Stimulated activated CD4-positive, alpha-beta T cell treated with anti-CD3 and anti-CD28 coated beads, Interleukin-1b, Interleukin-23, amount 100 ng/mL, for 24 hours (primary cell): ENCODE data around the gene CNN3.

Experiments
- DNase-seq, 4 experiments: peaks; one replicate each; pipeline ENCODE4 v3.0.0-alpha.2; 2020; ENCODE audit warnings: low read depth in 4 of 4, low spot score in 1 of 4

CNN3 gene

GRCh38 chr1:94922761-94923331 is 4.1 kb downstream of the CNN3 start:
- no peak for DNase-seq

GRCh38 chr1:94921977-94922376 is 4.9 kb downstream of the CNN3 start:
- DNase-seq: no peak

GRCh38 chr1:94920061-94920460 is 6.8 kb downstream of the CNN3 start:
- no peak for DNase-seq

GRCh38 chr1:94919241-94920030 is 7.5 kb downstream of the CNN3 start:
- DNase-seq: no peak

GRCh38 chr1:94917251-94917650 is 9.7 kb downstream of the CNN3 start:
- no peak for DNase-seq

- no peak for DNase-seq
These were observed 14.4 kb downstream of the CNN3 start for GRCh38 chr1:94912263-94913184.

GRCh38 chr1:94909486-94909885 is 17.4 kb downstream of the CNN3 start:
- DNase-seq: no peak

- no peak for DNase-seq
These were observed 17.9 kb downstream of the CNN3 start for GRCh38 chr1:94908965-94909364.

GRCh38 chr1:94908190-94908589 is 18.7 kb downstream of the CNN3 start:
- DNase-seq: no peak

- DNase-seq: no peak
These were observed 19.8 kb downstream of the CNN3 start for GRCh38 chr1:94907136-94907535.

GRCh38 chr1:94906382-94906781 is 20.5 kb downstream of the CNN3 start:
- no peak for DNase-seq

- no peak for DNase-seq
These were observed 21.7 kb downstream of the CNN3 start for GRCh38 chr1:94905207-94905606.

GRCh38 chr1:94903280-94904009 is 23.5 kb downstream of the CNN3 start:
- DNase-seq: no peak

- no peak for DNase-seq
These were observed 25.1 kb downstream of the CNN3 start for GRCh38 chr1:94901841-94902240.

- no peak for DNase-seq
These were observed 27.2 kb downstream of the CNN3 start for GRCh38 chr1:94899756-94900155.

GRCh38 chr1:94898491-94899385 is 28.2 kb downstream of the CNN3 start:
- DNase-seq: no peak

GRCh38 chr1:94895518-94895917 is 31.4 kb downstream of the CNN3 start:
- DNase-seq: no peak

GRCh38 chr1:94894630-94895029 is 32.3 kb downstream of the CNN3 start:
- DNase-seq: no peak

GRCh38 chr1:94892604-94893254 is 34.2 kb downstream of the CNN3 start:
- DNase-seq: no peak

- DNase-seq: no peak
These were observed 38.7 kb downstream of the CNN3 start for GRCh38 chr1:94888201-94888600.
